Esophagus muscularis mucosa (tissue), 4 donors: ENCODE measurements around the gene DNMBP. TPM values are rescaled to one million over a fixed set of nuclear protein-coding genes. Genes with fewer than 3 reads are reported as not detected.

Source experiments
- DNase-seq: peaks from one replicate; pipeline ENCODE4 v3.0.0-alpha.2; 2017; ENCODE audit errors: extremely low spot score
- H3K27ac ChIP-seq, 4 donors: fragments of 200-600 bp; sonication (generic); replicated peaks in 1 of 4; 1 replicate in 3 of 4; 2 replicates in 1 of 4; pipeline ENCODE4 v1.5.1; 2016 to 2019; ENCODE audit warnings: mild to moderate bottlenecking in 1 of 4
- H3K27me3 ChIP-seq, 4 donors: fragments of 200-600 bp; sonication (generic); one replicate each; pipeline versions ENCODE4 v1.5.1 to v1.6.0; 2016 to 2019
- H3K36me3 ChIP-seq, 4 donors: fragments of 200-600 bp; sonication (generic); one replicate each; pipeline ENCODE4 v1.5.1; 2016 to 2019
- H3K4me1 ChIP-seq, 4 donors: fragments of 200-600 bp; sonication (generic); one replicate each; pipeline ENCODE4 v1.5.1; 2016 to 2019
- H3K4me3 ChIP-seq, 4 donors: fragments of 200-600 bp; sonication (generic); 1 replicate in 2 of 4; 2 replicates in 2 of 4; pipeline ENCODE4 v1.5.1; 2016 to 2019; ENCODE audit warnings: mild to moderate bottlenecking in 4 of 4, moderate library complexity in 1 of 4
- H3K9me3 ChIP-seq, 4 donors: fragments of 200-600 bp; sonication (generic); 1 replicate in 3 of 4; 2 replicates in 1 of 4; pipeline ENCODE4 v1.5.1; 2016 to 2019
- EP300 ChIP-seq: sonication (generic); formaldehyde crosslinking; IDR thresholded peaks from one replicate; pipeline ENCODE4 v1.6.1; 2017; ENCODE audit warnings: antibody characterized with exemption
- POLR2A ChIP-seq: fragments of 450-650 bp; IDR thresholded peaks from one replicate; pipeline ENCODE4 v1.6.1; 2017; ENCODE audit warnings: antibody characterized with exemption, moderate library complexity, mild to moderate bottlenecking, low read depth
- POLR2AphosphoS5 ChIP-seq, 2 donors: sonication (generic); formaldehyde crosslinking; IDR thresholded peaks; one replicate each; pipeline ENCODE4 v1.6.1; 2017; ENCODE audit warnings: antibody characterized with exemption in 2 of 2
- WGBS: methylation state at CpG from one replicate; pipeline ENCODE4 v1.1.5; 2018; 5-methylcytosine and 5-hydroxymethylcytosine counted together
- intact Hi-C: fragments of 100-400 bp; cut with DNase I; formaldehyde crosslinking; loops from one replicate; pipeline ENCODE4 v1.15.1; 2023
- total RNA-seq, 4 donors: library from RNA; depleted of rRNA; stranded (reverse); fragments of >200 nt; gene quantifications; one replicate each; pipeline versions ENCODE4 v1.1.0 to v1.2.1, GENCODE V29; 2016
- TF ChIP-seq, protein P1 (sequence below), 3 experiments: fragments of 200-600 bp in 2 of 3; fragments of 450-650 bp in 1 of 3; sonication (generic) in 2 of 3; IDR thresholded peaks; one replicate each; pipeline ENCODE4 v1.5.1; 2017 to 2019; ENCODE audit warnings: antibody characterized with exemption in 3 of 3, mild to moderate bottlenecking in 2 of 3, moderate library complexity in 1 of 3

Gene DNMBP
- total RNA-seq, 4 donors from 2014 or later, result 14.5 to 21.6 (median 17.4) TPM

DNA sequence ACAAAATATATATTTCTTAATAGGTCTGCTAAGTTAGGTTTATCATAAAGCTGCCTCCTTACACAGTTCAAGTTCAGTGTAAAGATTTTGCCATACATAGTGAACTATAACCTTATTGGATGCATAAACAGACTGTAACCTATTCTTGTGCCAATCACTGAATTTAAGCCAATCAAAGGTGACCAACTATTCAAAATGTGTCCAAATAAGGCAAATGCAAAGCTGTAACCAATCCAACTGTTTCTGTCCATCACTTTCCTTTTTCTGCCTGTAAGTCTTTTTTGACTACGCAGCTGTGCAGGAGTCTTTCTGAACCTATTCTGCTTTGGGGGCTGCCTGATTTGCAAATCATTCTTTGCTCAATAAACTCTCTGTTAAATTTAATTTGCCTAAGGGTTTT lies 11.6 kb upstream of the DNMBP start:
- DNase-seq, result no peak
- Histone ChIP-seq H3K4me1 (no peaks in the 10 kb centered on the region), H3K27ac (no peak overlapping the region), H3K27me3 (peaks cover 0 to 5% (median 0%) of the 10 kb centered on the region in 4 donors), H3K36me3 (no peaks in the 10 kb centered on the region), H3K9me3 (no peaks in the 10 kb centered on the region), H3K4me3 (no peak overlapping the region)
- TF ChIP-seq, protein P1, sequence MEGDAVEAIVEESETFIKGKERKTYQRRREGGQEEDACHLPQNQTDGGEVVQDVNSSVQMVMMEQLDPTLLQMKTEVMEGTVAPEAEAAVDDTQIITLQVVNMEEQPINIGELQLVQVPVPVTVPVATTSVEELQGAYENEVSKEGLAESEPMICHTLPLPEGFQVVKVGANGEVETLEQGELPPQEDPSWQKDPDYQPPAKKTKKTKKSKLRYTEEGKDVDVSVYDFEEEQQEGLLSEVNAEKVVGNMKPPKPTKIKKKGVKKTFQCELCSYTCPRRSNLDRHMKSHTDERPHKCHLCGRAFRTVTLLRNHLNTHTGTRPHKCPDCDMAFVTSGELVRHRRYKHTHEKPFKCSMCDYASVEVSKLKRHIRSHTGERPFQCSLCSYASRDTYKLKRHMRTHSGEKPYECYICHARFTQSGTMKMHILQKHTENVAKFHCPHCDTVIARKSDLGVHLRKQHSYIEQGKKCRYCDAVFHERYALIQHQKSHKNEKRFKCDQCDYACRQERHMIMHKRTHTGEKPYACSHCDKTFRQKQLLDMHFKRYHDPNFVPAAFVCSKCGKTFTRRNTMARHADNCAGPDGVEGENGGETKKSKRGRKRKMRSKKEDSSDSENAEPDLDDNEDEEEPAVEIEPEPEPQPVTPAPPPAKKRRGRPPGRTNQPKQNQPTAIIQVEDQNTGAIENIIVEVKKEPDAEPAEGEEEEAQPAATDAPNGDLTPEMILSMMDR (IDR thresholded peaks at IDR 0.05), result no peak
- TF ChIP-seq EP300, result no peak
- no peak for TF ChIP-seq POLR2A
- TF ChIP-seq POLR2AphosphoS5 (IDR thresholded peaks at IDR 0.05), result no peak
- WGBS, result 96% methylated on average over 1 of the region's 1 CpG
- intact Hi-C loops, result no loop called here

DNA sequence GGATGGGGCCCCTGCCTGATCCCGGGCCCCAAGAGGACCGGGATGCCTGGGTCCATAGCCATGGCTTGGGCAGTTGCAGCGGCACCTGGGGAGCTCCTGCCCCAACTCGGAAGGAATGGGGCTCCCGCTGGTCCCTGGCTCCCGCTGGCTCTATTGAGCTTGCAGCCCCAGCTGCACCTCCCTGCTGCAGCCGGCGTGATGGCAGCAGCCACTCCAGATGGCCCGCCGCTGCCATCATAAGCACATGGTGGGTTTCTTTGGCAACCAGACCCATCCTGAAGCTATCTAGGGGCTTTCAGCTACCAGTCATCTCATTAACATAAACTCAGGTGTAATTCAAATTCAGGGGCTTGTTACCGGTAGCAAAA lies 11.1 kb upstream of the DNMBP start:
- Histone ChIP-seq H3K4me3 (no peak overlapping the region), H3K36me3 (no peaks in the 10 kb centered on the region), H3K27ac (no peak overlapping the region), H3K9me3 (no peaks in the 10 kb centered on the region), H3K27me3 (peaks cover 0 to 5% (median 0%) of the 10 kb centered on the region in 4 donors), H3K4me1 (no peaks in the 10 kb centered on the region)
- 82% methylated on average over 3 of the region's 11 CpGs for WGBS
- DNase-seq, result no peak
- no peak for TF ChIP-seq EP300
- no peak for TF ChIP-seq POLR2AphosphoS5 (IDR thresholded peaks at IDR 0.05)
- TF ChIP-seq, protein P1 (IDR thresholded peaks at IDR 0.05), result no peak
- TF ChIP-seq POLR2A, result no peak
- intact Hi-C loops, result no loop called here

DNA sequence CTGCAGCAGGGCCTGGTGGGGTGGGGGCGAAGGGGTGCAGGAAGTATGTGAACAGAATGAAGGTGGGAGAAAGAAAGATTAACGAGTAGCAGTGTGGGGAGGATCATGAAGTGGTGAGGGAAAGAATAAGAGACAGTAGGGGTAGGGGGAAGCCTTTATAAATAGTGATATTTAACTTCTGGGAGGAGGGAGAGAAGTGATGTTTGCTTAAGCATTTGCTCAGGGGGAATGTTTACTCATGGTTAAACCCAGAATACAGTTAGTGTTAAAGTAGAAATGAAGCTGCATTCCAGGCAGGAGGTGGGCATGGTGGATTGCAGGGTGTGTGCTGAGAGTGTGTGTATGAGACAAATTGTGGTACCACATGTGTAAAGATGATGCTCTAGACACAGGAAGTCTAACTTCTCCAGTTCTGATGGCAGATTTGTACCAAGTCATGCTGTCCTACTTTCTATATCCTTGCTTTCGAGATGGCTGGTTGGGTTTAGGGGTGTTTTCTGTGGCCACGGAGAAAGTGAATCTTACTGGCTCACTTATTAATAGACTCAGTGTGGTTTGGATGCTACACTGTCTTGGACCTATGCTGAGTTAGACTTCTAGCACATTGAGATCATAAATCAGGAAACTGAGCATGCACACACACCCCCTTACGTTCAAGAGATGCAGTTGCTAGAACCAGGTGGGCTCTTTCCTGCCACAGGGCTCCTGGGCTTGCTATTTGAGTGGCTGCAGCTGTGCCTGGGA lies 10.6 kb upstream of the DNMBP start:
- Histone ChIP-seq H3K27ac (no peak overlapping the region), H3K9me3 (no peaks in the 10 kb centered on the region), H3K36me3 (no peaks in the 10 kb centered on the region), H3K4me3 (no peak overlapping the region), H3K27me3 (peaks cover 0 to 5% (median 0%) of the 10 kb centered on the region in 4 donors), H3K4me1 (no peaks in the 10 kb centered on the region)
- 61% methylated on average over 5 of the region's 5 CpGs for WGBS
- no peak for DNase-seq
- TF ChIP-seq POLR2A (no peak), POLR2AphosphoS5 (IDR thresholded peaks at IDR 0.05) (no peak), EP300 (no peak)
- TF ChIP-seq, protein P1 (IDR thresholded peaks at IDR 0.05), result no peak
- intact Hi-C loops, result no loop called here

DNA sequence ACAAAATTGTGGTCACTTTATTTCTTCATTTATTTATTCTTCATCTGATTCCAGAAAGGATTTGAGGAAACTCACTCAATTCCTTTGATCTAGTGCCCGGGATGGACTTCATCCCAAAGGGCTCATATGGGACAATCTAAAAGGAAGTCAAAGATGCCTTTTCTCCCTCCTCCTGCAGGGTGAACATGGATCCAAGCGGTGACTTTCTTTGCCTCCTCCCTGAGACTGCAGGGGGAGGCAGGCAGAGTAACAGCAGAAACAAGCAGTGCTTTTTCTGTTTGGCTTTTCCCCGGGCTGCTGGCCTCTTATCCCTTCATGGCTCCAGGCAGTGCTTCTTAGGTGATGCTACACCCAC lies 10.0 kb upstream of the DNMBP start:
- Histone ChIP-seq H3K4me1 (no peaks in the 10 kb centered on the region), H3K36me3 (no peaks in the 10 kb centered on the region), H3K4me3 (no peak overlapping the region), H3K27ac (no peak overlapping the region), H3K27me3 (peaks cover 0 to 5% (median 0%) of the 10 kb centered on the region in 4 donors), H3K9me3 (no peaks in the 10 kb centered on the region)
- intact Hi-C loops, result loop anchor here (10.0 kb wide), 1 partner anchor 175 kb away; no protein-coding TSS in a partner anchor
- TF ChIP-seq POLR2A (no peak), EP300 (no peak), POLR2AphosphoS5 (IDR thresholded peaks at IDR 0.05) (no peak)
- TF ChIP-seq, protein P1 (IDR thresholded peaks at IDR 0.05), result no peak
- WGBS, result 54% methylated on average over 3 of the region's 3 CpGs
- DNase-seq, result no peak
